Thoracic aorta (tissue), 2 donors: ENCODE data around the gene PAX8. TPM values are rescaled to one million over a fixed set of nuclear protein-coding genes. Genes with fewer than 3 reads are reported as not detected.

Experiments used
- ATAC-seq: fragments of 150-250 bp; one replicate; pipeline ENCODE4 v1.8.0; 2017; ENCODE audit warnings: low read depth; ENCODE audit not compliant: insufficient number of reproducible peaks, low FRiP score
- DNase-seq: peaks from one replicate; pipeline ENCODE4 v3.0.0-alpha.2; 2020; ENCODE audit warnings: low spot score
- H3K27ac ChIP-seq, 2 donors: fragments of 200-600 bp; sonication (generic); 1 replicate in 1 of 2; 2 replicates in 1 of 2; pipeline ENCODE4 v1.5.1; 2016; ENCODE audit warnings: mild to moderate bottlenecking in 2 of 2, moderate library complexity in 2 of 2
- H3K27me3 ChIP-seq: fragments of 200-600 bp; sonication (generic); replicated peaks from 2 replicates; pipeline ENCODE4 v1.6.0; 2016; ENCODE audit warnings: mild to moderate bottlenecking; ENCODE audit not compliant: insufficient read depth
- H3K36me3 ChIP-seq: fragments of 200-600 bp; sonication (generic); one replicate; pipeline ENCODE4 v1.5.1; 2016
- H3K4me1 ChIP-seq, 2 donors: fragments of 200-600 bp; sonication (generic); 1 replicate in 1 of 2; 2 replicates in 1 of 2; pipeline versions ENCODE4 v1.5.1 to v1.6.0; 2016; ENCODE audit warnings: low read depth in 2 of 2, mild to moderate bottlenecking in 1 of 2; ENCODE audit not compliant: control insufficient read depth in 1 of 2
- H3K4me3 ChIP-seq: fragments of 200-600 bp; sonication (generic); 2 replicates; pipeline ENCODE4 v1.5.1; 2016; ENCODE audit warnings: mild to moderate bottlenecking
- H3K9me3 ChIP-seq: fragments of 200-600 bp; sonication (generic); 2 replicates; pipeline ENCODE4 v1.5.1; 2016
- CTCF ChIP-seq: fragments of 200-600 bp; sonication (generic); IDR thresholded peaks from one replicate; pipeline ENCODE4 v1.5.1; 2019; ENCODE audit warnings: antibody characterized with exemption
- total RNA-seq, 2 donors: library from RNA; depleted of rRNA; stranded (reverse); fragments of >200 nt; gene quantifications; one replicate each; pipeline versions ENCODE4 v1.1.0 to v1.2.3, GENCODE V29; 2016

Gene PAX8
- total RNA-seq, 2 donors from 2014 or later = 2.4 to 10.3 TPM

- no peak for TF ChIP-seq CTCF
- DNase-seq (peak; percentile 50), ATAC-seq (peak; percentile 74)
Measured at GRCh38 chr2:113283704-113284284, 5.1 kb upstream of the PAX8 start.

GRCh38 chr2:113282747-113283533 is 4.2 kb upstream of the PAX8 start:
- peak overlapping the region; percentile 81 to 97 for H3K27ac ChIP-seq
- ATAC-seq (no peak), DNase-seq (no peak)
- H3K27me3 ChIP-seq = no peaks in the 10 kb centered on the region
- H3K4me1 ChIP-seq = peaks cover 20 to 39% of the 10 kb centered on the region in 2 donors
- H3K36me3 ChIP-seq = no peaks in the 10 kb centered on the region
- peak overlapping the region; percentile 29 for H3K4me3 ChIP-seq
- H3K9me3 ChIP-seq = no peaks in the 10 kb centered on the region
- peak; percentile 17 for TF ChIP-seq CTCF

More at GRCh38 chr2:113283704-113284284, 5.1 kb upstream of the PAX8 start:
- Histone ChIP-seq H3K27ac (peak overlapping the region; percentile 90 to 97), H3K4me1 (peaks cover 20 to 37% of the 10 kb centered on the region in 2 donors), H3K9me3 (no peaks in the 10 kb centered on the region), H3K36me3 (no peaks in the 10 kb centered on the region), H3K27me3 (no peaks in the 10 kb centered on the region), H3K4me3 (peak overlapping the region; percentile 29)

GRCh38 chr2:113281910-113282746 is 3.4 kb upstream of the PAX8 start:
- Histone ChIP-seq H3K4me3 (no peak overlapping the region), H3K27me3 (no peaks in the 10 kb centered on the region), H3K27ac (peak overlapping the region in 1 of 2 donors; percentile 97), H3K36me3 (no peaks in the 10 kb centered on the region), H3K4me1 (peaks cover 26 to 47% of the 10 kb centered on the region in 2 donors), H3K9me3 (no peaks in the 10 kb centered on the region)
- DNase-seq (no peak), ATAC-seq (no peak)
- TF ChIP-seq CTCF = no peak

GRCh38 chr2:113278073-113278741 is 514 bp downstream of the PAX8 start:
- TF ChIP-seq CTCF = no peak
- ATAC-seq (no peak), DNase-seq (no peak)
- Histone ChIP-seq H3K9me3 (no peaks in the 10 kb centered on the region), H3K4me3 (peak overlapping the region; percentile 54), H3K4me1 (peaks cover 16 to 32% of the 10 kb centered on the region in 2 donors), H3K27ac (no peak overlapping the region), H3K27me3 (peaks cover 21% of the 10 kb centered on the region), H3K36me3 (no peaks in the 10 kb centered on the region)
